Smooth muscle cell (in vitro differentiated cells): Measurements from ENCODE around the gene ITGAL. TPM values are rescaled to one million over a fixed set of nuclear protein-coding genes. Genes with fewer than 3 reads are reported as not detected.
A peak's percentile ranks its signal among the peaks of the same experiment; 100 is the strongest.

Experiments
- DNase-seq: peaks from one replicate; lab custom pipeline; 2025; ENCODE audit not compliant: unreplicated experiment; lab: John Stamatoyannopoulos, UW
- H2AFZ ChIP-seq: fragments of 200-600 bp; sonication (generic); 2 replicates; pipeline ENCODE4 v1.6.0; 2016; ENCODE audit warnings: antibody characterized with exemption, low read depth, mild to moderate bottlenecking
- H3F3A ChIP-seq: fragments of 200-600 bp; sonication (generic); 2 replicates; pipeline ENCODE4 v1.6.0; 2017; ENCODE audit warnings: antibody characterized with exemption, low read depth
- H3K27ac ChIP-seq: fragments of 200-600 bp; sonication (generic); 2 replicates; pipeline ENCODE4 v1.5.1; 2016; ENCODE audit warnings: low read depth, mild to moderate bottlenecking
- H3K27me3 ChIP-seq: fragments of 200-600 bp; sonication (generic); 2 replicates; pipeline ENCODE4 v1.6.1; 2016; ENCODE audit warnings: low read depth, mild to moderate bottlenecking
- H3K36me3 ChIP-seq: fragments of 200-600 bp; sonication (generic); 2 replicates; pipeline ENCODE4 v1.5.1; 2016; ENCODE audit warnings: low read depth
- H3K4me1 ChIP-seq: fragments of 200-600 bp; sonication (generic); 2 replicates; pipeline ENCODE4 v1.5.1; 2016; ENCODE audit warnings: low read depth
- H3K4me2 ChIP-seq: fragments of 200-600 bp; sonication (generic); 2 replicates; pipeline ENCODE4 v1.6.0; 2016; ENCODE audit warnings: mild to moderate bottlenecking
- H3K4me3 ChIP-seq: fragments of 200-600 bp; sonication (generic); 2 replicates; pipeline ENCODE4 v1.5.1; 2016; ENCODE audit warnings: mild to moderate bottlenecking
- H3K79me2 ChIP-seq: fragments of 200-600 bp; sonication (generic); 2 replicates; pipeline ENCODE4 v1.6.0; 2016; ENCODE audit warnings: low read depth, mild to moderate bottlenecking
- H3K9ac ChIP-seq: fragments of 200-600 bp; sonication (generic); 2 replicates; pipeline ENCODE4 v1.6.0; 2016; ENCODE audit warnings: low read depth
- H3K9me3 ChIP-seq: fragments of 200-600 bp; sonication (generic); replicated peaks from 2 replicates; pipeline ENCODE4 v1.5.1; 2016; ENCODE audit warnings: low read depth
- H4K20me1 ChIP-seq: fragments of 200-600 bp; sonication (generic); 2 replicates; pipeline ENCODE4 v1.6.0; 2016; ENCODE audit warnings: low read depth
- CTCF ChIP-seq: fragments of 200-600 bp; sonication (generic); IDR thresholded peaks from 2 replicates; pipeline ENCODE4 v1.5.1; 2017; ENCODE audit warnings: borderline replicate concordance, mild to moderate bottlenecking, antibody characterized with exemption; ENCODE audit not compliant: insufficient read depth, poor library complexity, severe bottlenecking
- WGBS: methylation state at CpG from one replicate; pipeline ENCODE4 v1.1.7; 2016; ENCODE audit warnings: low lambda C conversion rate; 5-methylcytosine and 5-hydroxymethylcytosine counted together
- polyA plus RNA-seq: library from polyadenylated mRNA; unstranded; fragments of >200 nt; fragmentation: Nextera tagmentation; extraction: Ambion mirVana; gene quantifications from 2 replicates; pipeline ENCODE4 v1.2.1, GENCODE V29; 2016
- total RNA-seq: library from RNA; depleted of rRNA; stranded (reverse); fragments of >200 nt; gene quantifications from 2 replicates; pipeline ENCODE4 v1.2.3, GENCODE V29; 2014

Gene ITGAL
- total and polyA plus RNA-seq, 2 experiments from 2014 or later: not detected

GRCh38 chr16:30526137-30526822, 53.7 kb downstream of the ITGAL start, which contains the start of gene ZNF768:
Gene ZNF768, minus strand, starts transcription at chr16:30526566. Its CDS starts 153 bp downstream, at chr16:30526413.
- Histone ChIP-seq H3K4me3 (peak within 1 kb of the TSS; percentile 91), H3K27ac (peak within 1 kb of the TSS; percentile 90), H3K36me3 (no peaks in the 10 kb centered on the region), H2AFZ (peak within 1 kb of the TSS; percentile 89), H3K4me1 (peaks cover 11% of the 10 kb centered on the region), H3F3A (peaks cover 17% of the 10 kb centered on the region), H3K9ac (peak within 1 kb of the TSS; percentile 91), H3K4me2 (peak within 1 kb of the TSS; percentile 95), H4K20me1 (no peaks in the 10 kb centered on the region), H3K9me3 (no peaks in the 10 kb centered on the region), H3K79me2 (no peaks in the 10 kb centered on the region), H3K27me3 (no peaks in the 10 kb centered on the region)
- no peak for TF ChIP-seq CTCF
- WGBS: 5% methylated on average over 20 of the region's 73 CpGs
- peak; percentile 83 for DNase-seq

- peak overlapping the region; percentile 91 for H3K9ac ChIP-seq
- H3K4me2 ChIP-seq: peak overlapping the region; percentile 95
- no peaks in the 10 kb centered on the region for H4K20me1 ChIP-seq
- H3K4me1 ChIP-seq: peaks cover 11% of the 10 kb centered on the region
- peak; percentile 98 for DNase-seq
- TF ChIP-seq CTCF: peak; percentile 20
- peak overlapping the region; percentile 89 for H2AFZ ChIP-seq
- H3K36me3 ChIP-seq: no peaks in the 10 kb centered on the region
- no peaks in the 10 kb centered on the region for H3K79me2 ChIP-seq
- H3K27me3 ChIP-seq: no peaks in the 10 kb centered on the region
- H3K9me3 ChIP-seq: no peaks in the 10 kb centered on the region
- peak overlapping the region; percentile 91 for H3K4me3 ChIP-seq
- 1% methylated on average over 58 of the region's 79 CpGs for whole genome bisulfite sequencing
- peak overlapping the region; percentile 90 for H3K27ac ChIP-seq
- peaks cover 17% of the 10 kb centered on the region for H3F3A ChIP-seq
Measured at GRCh38 chr16:30526823-30527634, 54.5 kb downstream of the ITGAL start.

- Histone ChIP-seq H3K4me1 (peaks cover 11% of the 10 kb centered on the region), H3K27me3 (no peaks in the 10 kb centered on the region), H3K9ac (no peak overlapping the region), H4K20me1 (no peaks in the 10 kb centered on the region), H3F3A (peaks cover 17% of the 10 kb centered on the region), H2AFZ (no peak overlapping the region), H3K79me2 (no peaks in the 10 kb centered on the region), H3K4me2 (peak overlapping the region; percentile 95), H3K27ac (peak overlapping the region; percentile 90), H3K4me3 (peak overlapping the region; percentile 91), H3K36me3 (no peaks in the 10 kb centered on the region), H3K9me3 (no peaks in the 10 kb centered on the region)
- no peak for TF ChIP-seq CTCF
- WGBS: 36% methylated on average over 14 of the region's 14 CpGs
- DNase-seq: no peak
Measured at GRCh38 chr16:30527635-30528178, 55.2 kb downstream of the ITGAL start.
